ENCODE measurements around the gene NRXN3. TPM values are rescaled to one million over a fixed set of nuclear protein-coding genes. Genes with fewer than 3 reads are reported as not detected.

The NRXN3 gene
- total and polyA plus RNA-seq, 2 of the 4 experiments (the other 2 are of a cell fraction) = 4.8 to 25.1 TPM

DNA sequence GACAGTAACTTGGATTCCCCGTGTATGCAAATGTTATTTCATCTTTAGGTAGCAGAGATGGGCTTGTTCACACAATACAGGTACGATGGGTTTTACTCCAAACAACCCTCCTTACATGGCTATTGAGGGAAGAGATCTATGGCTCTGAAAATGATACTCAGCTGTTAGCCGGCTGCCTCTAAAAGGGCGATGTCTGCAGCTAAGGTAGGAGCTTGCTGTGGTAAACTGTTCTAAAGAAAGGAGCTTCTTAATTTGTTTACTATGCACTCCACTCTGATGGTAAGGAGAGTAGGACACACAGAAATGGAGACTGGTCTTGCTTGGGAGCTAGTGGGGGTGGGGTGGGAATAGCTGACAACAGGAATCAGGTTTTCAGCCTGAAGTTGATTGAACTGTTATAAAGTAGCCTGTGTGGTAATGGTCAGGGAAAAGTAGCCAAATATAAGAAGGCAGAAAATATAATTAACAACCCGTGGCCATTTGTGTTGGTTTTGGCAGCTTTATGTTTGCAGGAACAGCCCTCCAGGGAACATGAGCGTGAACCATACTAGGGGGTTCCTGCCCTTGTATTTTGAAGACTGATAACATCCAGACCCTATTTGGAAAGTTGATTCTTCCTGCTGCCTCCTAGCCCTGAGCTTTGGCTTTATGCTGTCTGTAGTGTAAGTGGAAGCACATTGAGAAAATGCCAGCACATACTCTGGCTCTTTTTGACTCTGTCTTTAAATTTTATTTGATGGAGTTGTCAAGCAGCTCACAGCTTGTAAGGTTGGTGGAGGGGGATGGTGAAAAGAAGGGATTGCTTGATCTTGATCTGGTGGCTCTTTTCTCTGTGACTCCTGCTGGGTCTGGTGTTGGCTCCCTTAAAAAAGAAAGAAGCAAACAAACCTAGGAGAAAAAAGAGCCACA lies 1111.3 kb downstream of the NRXN3 start:
- H4K20me1 ChIP-seq (ENCODE audit: insufficient read depth, low read length) = no peaks in the 10 kb centered on the region
- in situ Hi-C loops (cut with MboI; ENCODE audit: low sequenced_read_pairs) = no loop called here
- intact Hi-C loops (cut with micrococcal nuclease) = no loop called here
- ATAC-seq (ENCODE audit: low read depth) (no peak), DNase-seq (no peak)
- H2BK20ac ChIP-seq (ENCODE audit: low read depth, low read length) = no peak overlapping the region
- peak overlapping the region; percentile 88; the same call in 1 of the 2 replicates for H3K4me3 ChIP-seq (ENCODE audit: insufficient read depth, low read depth, low read length)
- H2BK5ac ChIP-seq (ENCODE audit: low read depth, low read length, poor library complexity, severe bottlenecking) = no peak overlapping the region
- no peak overlapping the region for H4K91ac ChIP-seq (ENCODE audit: insufficient read depth, low read depth, low read length)
- peaks cover 20% of the 10 kb centered on the region for H3K27me3 ChIP-seq (ENCODE audit: control insufficient read depth, insufficient read depth, low read length)
- no peak overlapping the region; the same call in 1 of the 2 replicates for H3K9ac ChIP-seq (ENCODE audit: low read depth, low read length)
- no peak overlapping the region for H3K56ac ChIP-seq (ENCODE audit: extremely low read depth, insufficient read depth, low read length)
- no peak overlapping the region for H2AFZ ChIP-seq (replicated peaks; ENCODE audit: low read length, poor library complexity)
- H3K23ac ChIP-seq (ENCODE audit: low read depth, low read length) = no peak overlapping the region
- dilution Hi-C loops (cut with HindIII; ENCODE audit: low sequenced_read_pairs, unreplicated experiment) = no loop called here
- no TSS peak for BruUV-seq (replicated peaks)
- H4K5ac ChIP-seq (ENCODE audit: low read depth, low read length) = no peak overlapping the region
- no peak overlapping the region for H3K27ac ChIP-seq (ENCODE audit: insufficient read depth, low read length)
- H3K9me3 ChIP-seq (ENCODE audit: control insufficient read depth, insufficient read depth, low read length) = no peaks in the 10 kb centered on the region
- H2BK15ac ChIP-seq (ENCODE audit: low read depth, low read length) = no peak overlapping the region
- H3K79me1 ChIP-seq (ENCODE audit: low read depth in 1 of 2, low read length in 2 of 2) = peaks cover 0 to 3% of the 10 kb centered on the region in 2 experiments; a peak in 1 of 4 replicates
- no CpG with 5 or more reads among the region's 6 CpGs for WGBS, 2 experiments (ENCODE audit: extremely low coverage in 2 of 2, insufficient read length in 1 of 2)
- peak overlapping the region; percentile 89; the same call in 1 of the 2 replicates for H3K4me2 ChIP-seq (ENCODE audit: low read depth, low read length)
- no peak overlapping the region for H3K14ac ChIP-seq (replicated peaks; ENCODE audit: low read depth, low read length)
- H3K4ac ChIP-seq (ENCODE audit: low read depth, low read length) = no peak overlapping the region
- CTCF ChIA-PET = interaction anchor here (0.6 kb wide), 2 partner anchors 277 to 684 kb away, joined by 3 to 6 read pairs; no protein-coding TSS in a partner anchor
- no peaks in the 10 kb centered on the region for H3K36me3 ChIP-seq (ENCODE audit: control insufficient read depth, insufficient read depth, low read length)
- H3K9me1 ChIP-seq (ENCODE audit: insufficient read depth, low read length) = peaks cover 5% of the 10 kb centered on the region; the same call in 1 of the 2 replicates
- H2AK5ac ChIP-seq (ENCODE audit: low read depth, low read length) = no peak overlapping the region
- POLR2A ChIA-PET (ENCODE audit: unreplicated experiment) = no interaction called here
- no peak for TF ChIP-seq CEBPB (IDR thresholded peaks at IDR 0.05; ENCODE audit: low read depth, low read length)
- TF ChIP-seq, protein P1, sequence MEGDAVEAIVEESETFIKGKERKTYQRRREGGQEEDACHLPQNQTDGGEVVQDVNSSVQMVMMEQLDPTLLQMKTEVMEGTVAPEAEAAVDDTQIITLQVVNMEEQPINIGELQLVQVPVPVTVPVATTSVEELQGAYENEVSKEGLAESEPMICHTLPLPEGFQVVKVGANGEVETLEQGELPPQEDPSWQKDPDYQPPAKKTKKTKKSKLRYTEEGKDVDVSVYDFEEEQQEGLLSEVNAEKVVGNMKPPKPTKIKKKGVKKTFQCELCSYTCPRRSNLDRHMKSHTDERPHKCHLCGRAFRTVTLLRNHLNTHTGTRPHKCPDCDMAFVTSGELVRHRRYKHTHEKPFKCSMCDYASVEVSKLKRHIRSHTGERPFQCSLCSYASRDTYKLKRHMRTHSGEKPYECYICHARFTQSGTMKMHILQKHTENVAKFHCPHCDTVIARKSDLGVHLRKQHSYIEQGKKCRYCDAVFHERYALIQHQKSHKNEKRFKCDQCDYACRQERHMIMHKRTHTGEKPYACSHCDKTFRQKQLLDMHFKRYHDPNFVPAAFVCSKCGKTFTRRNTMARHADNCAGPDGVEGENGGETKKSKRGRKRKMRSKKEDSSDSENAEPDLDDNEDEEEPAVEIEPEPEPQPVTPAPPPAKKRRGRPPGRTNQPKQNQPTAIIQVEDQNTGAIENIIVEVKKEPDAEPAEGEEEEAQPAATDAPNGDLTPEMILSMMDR (conservative IDR thresholded peaks at IDR 0.05; ENCODE audit: low read depth, low read length) = no peak
- TF ChIP-seq SMC3 (IDR thresholded peaks at IDR 0.05; ENCODE audit: low read depth, low read length) = no peak
- no peak for TF ChIP-seq FOS (IDR thresholded peaks at IDR 0.05; ENCODE audit: low read depth, low read length)
- TF ChIP-seq MAZ (IDR thresholded peaks at IDR 0.05; ENCODE audit: borderline replicate concordance, low read depth, low read length) = no peak
- no peak for TF ChIP-seq NFE2L2 (IDR thresholded peaks at IDR 0.05; ENCODE audit: low read depth, low read length)
- TF ChIP-seq RFX5 (IDR thresholded peaks at IDR 0.05; ENCODE audit: low read depth, low read length) = no peak
- no peak overlapping the region for H2BK120ac ChIP-seq (ENCODE audit: low read depth, low read length)
- no peak overlapping the region for H4K8ac ChIP-seq (ENCODE audit: low read depth in 2 of 2, low read length in 2 of 2)
- no peak overlapping the region for H2AK9ac ChIP-seq (replicated peaks; ENCODE audit: low read depth, low read length, poor library complexity)
- peaks cover 1% of the 10 kb centered on the region; the same call in 1 of the 2 replicates for H3K4me1 ChIP-seq (ENCODE audit: control insufficient read depth, insufficient read depth, low read length)
- no peak overlapping the region for H3K18ac ChIP-seq (ENCODE audit: low read depth, low read length)

All from IMR-90 (cell line).